HG02870 (cell line): Measurements from ENCODE around the gene SMARCA4.
A peak's percentile ranks its signal among the peaks of the same experiment; 100 is the strongest.
"Not testable (repeated sequence)": the region's sequence is repeated elsewhere in the genome, so short reads cannot be mapped to it uniquely, and the experiment has no call there.

Source experiments
- ATAC-seq: cut with Tn5 transposase; IDR thresholded peaks from one replicate; pipeline ENCODE4 v1.9.1; 2021; ENCODE audit warnings: mild to moderate bottlenecking, moderate library complexity; ENCODE audit not compliant: unreplicated experiment

Gene SMARCA4

DNA sequence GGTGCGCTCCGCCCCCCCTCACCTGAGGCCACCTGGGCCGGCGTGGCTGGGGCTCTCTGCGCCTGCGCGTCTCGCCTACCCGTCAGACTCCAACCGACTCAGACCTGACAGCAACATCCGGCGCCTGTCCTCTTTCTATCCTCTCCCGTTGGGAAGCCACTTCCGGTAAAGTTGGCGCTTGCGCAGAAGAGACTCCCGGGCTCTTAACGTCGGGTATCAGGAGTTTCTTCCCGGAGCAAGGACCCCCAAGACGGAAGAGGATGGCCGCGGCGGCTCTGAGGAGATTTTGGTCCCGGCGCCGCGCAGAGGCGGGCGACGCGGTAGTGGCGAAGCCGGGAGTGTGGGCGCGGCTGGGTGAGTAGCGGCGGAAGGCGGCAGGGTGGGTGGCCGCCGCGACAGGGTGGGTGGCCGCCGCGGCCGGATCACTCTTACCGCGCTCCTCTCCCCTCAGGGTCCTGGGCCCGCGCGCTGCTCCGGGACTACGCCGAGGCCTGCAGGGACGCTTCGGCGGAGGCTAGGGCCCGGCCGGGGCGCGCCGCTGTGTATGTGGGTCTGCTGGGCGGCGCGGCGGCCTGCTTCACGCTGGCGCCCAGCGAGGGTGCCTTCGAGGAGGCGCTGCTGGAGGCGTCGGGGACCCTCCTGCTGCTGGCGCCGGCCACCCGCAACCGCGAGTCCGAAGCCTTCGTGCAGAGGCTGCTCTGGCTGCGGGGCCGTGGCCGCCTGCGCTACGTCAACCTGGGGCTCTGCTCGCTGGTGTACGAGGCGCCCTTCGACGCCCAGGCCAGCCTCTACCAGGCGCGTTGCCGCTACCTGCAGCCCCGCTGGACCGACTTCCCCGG is 32.0 kb upstream of the SMARCA4 start, which contains the start of the genes TIMM29 and YIPF2:
Gene TIMM29 (plus strand): TSS at position 249 of the 839 bp plus-strand sequence. CDS start 12 bp downstream, at position 261.
Gene YIPF2 (minus strand): TSS at position 77 of the 839 bp plus-strand sequence. CDS start 229 bp downstream, outside the sequence.
- ATAC-seq, result peak; percentile 81

DNA sequence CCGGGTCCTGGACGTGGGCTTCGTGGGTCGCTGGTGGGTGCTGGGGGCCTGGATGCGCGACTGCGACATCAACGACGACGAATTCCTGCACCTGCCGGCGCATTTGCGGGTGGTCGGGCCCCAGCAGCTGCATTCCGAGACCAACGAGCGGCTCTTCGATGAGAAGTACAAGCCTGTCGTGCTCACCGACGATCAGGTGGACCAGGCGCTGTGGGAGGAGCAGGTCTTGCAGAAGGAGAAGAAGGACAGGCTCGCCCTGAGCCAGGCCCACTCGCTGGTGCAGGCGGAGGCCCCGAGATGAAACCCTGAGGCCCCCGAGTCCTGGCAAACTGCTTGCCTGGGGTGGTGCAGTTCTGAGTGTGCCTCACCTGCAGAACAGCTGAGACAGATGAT is 31.4 kb upstream of the SMARCA4 start:
- no peak for ATAC-seq

DNA sequence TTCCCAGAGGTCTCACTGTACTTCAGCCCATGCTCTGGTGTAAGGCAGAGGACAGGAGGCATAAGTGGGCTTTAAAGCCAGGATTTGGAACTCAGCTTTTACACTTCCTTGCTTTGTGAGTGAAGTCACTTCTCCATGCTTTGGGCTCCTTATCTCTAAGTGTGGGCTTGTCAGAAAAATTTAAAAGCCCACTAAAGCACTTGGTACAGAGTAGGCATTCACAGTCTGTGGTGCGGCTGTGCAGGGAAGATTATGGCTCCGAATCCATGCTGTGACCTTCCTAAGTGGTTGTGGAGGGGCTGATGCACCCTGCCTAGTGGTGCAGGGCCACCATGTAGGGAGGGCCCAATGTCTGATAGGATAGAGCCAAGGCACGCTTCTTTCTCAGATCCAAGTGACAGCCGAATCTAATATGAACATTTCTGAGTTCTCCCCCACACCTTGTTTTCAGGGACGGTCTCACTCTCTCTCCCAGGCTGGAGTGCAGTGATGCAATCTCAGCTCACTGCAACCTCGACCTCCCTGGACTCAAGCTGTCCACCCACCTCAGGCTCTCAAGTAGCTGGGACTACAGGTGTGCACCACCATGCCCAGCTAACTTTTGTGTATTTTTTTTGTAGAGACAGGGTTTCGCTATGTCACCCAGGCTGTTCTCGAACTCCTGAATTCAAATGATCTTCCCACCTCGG is 25.3 kb upstream of the SMARCA4 start:
- no peak for ATAC-seq

DNA sequence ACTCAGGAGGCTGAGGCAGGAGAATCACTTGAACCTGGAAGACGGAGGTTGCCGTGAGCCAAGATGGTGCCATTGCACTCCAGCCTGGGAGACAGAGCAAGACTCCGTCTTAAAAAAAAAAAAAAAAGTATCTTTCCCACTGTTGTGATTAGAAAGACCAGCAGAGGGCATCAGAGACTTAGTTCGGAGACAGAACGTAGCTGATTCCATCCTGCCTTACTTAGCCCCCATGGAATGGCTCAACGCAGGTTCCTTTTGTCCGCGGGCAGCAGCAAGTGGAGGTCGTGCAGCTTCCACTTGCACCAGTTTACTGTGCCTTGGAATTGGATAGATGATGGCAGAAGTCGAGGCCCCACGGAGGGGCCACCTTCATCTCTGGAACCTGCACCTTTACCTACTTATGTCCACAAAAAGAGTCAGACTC is 24.2 kb upstream of the SMARCA4 start:
- no peak for ATAC-seq

DNA sequence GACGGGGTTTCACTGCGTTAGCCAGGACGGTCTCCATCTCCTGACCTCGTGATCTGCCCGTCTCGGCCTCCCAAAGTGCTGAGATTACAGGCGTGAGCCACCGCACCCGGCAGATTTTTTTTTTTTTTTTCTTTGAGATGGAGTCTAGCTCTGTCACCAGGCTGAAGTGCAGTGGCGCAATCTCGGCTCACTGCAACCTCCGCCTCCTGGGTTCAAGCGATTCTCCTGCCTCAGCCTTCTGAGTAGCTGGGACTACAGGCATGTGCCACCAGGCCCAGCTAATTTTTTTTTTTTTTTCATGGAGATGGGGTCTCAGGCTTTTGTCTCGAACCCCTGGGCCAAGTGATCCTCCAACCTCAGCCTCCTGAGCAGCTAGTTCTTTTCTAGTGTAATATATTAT is 19.2 kb upstream of the SMARCA4 start:
- not testable (repeated sequence) for ATAC-seq

DNA sequence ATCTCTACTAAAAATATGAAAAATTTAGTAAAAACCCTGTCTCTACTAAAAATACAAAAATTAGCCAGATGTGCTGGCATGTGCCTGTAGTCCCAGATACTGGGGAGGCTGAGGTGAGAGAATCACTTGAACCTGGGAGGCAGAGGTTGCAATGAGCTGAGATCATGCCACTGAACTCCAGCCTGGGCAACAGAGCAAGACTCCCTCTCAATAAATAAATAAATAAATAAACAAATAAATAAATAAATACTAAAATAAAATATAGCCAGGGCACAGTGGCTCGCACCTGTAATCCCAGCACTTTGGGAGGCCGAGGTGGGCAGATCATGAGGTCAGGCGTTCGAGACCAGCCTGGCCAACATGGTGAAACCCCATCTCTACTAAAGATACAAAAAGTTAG is 17.4 kb upstream of the SMARCA4 start:
- ATAC-seq, result not testable (repeated sequence)

DNA sequence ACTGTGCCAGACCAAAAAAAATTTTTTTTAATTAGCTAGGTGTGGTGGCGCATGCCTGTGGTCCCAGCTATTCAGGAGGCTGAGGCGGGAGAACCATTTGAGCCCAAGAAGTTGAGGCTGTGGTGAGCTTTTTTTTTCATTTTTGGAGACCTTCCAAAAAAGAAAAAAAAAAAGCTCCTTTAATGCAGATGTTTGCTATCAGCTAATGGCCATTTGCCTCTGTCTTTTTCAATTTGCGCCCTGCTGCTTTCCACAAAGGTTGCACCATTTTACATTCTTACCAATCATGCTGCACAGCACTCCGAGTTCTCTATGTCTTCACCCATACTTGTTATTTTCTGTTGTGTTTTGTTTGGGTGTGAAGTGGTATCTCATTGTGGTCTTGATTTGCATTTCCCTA is 15.6 kb upstream of the SMARCA4 start:
- no peak for ATAC-seq

DNA sequence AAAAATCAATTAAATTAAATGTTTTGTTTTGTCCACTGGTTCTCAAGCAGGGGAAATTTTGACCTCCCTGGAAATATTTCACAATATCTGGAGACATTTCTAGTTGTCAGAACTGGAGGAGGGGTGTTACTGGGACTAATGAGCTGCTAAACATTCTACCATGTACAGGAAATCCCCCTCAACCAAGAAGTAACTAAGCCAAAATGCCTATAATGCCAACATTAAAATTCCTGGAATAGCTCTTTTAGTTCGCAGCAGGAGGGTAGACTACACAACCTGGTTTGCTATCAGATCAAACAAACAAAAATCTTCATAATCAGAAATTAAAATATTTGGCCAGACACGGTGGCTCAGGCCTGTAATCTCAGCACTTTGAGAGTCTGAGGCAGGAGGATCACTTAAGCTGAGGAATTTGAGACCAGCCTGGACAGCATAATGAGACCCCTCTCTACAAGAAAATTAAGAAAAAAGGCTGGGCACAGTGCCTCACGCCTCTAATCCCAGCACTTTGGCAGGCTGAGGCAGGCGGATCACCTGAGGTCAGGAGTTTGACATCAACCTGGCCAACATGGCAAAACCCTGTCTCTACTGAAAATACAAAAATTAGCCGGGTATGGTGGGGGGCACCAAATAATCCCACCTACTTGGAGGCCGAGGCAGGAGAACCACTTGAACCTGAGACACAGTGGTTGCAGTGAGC is 13.7 kb upstream of the SMARCA4 start:
- no peak for ATAC-seq

DNA sequence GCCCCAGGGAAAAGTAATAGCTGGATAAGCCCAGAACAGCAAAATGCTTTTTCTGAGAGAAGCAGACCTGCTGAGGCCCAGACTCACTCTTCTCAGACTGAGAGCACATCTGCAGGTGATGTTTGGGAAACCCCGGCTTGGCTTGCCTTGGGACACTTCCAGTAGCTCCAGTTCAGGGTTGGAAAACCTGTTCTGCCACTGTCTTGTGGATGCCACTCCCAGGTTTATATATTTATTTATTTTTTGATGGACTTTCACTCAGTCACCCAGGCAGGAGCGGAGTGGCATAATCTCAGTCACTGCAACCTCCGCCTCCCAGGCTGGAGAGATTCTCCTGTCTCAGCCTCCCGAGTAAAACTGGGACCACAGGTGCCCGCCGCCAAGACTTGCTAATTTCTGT is 8.0 kb upstream of the SMARCA4 start:
- ATAC-seq, result no peak

DNA sequence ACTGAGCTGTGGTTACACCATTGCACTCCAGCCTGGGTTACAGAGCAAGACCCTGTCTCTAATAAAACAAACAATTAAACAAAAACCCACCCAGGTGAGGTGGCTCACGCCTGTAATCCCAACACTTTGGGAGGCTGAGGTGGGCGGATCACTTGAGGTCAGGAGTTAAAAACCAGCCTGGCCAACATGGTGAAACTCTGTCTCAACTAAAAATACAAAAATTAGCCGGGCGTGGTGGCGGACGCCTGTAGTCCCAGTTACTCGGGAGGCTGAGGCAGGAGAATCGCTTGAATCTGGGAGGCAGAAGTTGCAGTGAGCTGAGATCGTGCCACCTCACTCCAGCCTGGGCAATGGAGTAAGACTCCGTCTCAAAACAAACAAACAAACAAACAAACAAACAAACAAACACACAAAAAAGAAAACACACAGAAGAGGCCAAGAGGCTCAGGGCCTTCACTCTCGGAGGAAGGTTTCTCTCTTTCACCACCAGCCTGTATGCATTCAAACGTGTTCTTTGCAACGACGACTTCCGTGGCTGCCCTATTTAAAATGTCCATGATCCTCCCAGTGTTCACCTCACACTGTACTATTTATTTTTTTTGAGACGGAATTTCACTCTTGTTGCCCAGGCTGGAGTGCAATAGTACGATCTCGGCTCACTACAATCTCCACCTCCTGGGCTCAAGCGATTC is 1.4 kb upstream of the SMARCA4 start:
- ATAC-seq, result not testable (repeated sequence)

DNA sequence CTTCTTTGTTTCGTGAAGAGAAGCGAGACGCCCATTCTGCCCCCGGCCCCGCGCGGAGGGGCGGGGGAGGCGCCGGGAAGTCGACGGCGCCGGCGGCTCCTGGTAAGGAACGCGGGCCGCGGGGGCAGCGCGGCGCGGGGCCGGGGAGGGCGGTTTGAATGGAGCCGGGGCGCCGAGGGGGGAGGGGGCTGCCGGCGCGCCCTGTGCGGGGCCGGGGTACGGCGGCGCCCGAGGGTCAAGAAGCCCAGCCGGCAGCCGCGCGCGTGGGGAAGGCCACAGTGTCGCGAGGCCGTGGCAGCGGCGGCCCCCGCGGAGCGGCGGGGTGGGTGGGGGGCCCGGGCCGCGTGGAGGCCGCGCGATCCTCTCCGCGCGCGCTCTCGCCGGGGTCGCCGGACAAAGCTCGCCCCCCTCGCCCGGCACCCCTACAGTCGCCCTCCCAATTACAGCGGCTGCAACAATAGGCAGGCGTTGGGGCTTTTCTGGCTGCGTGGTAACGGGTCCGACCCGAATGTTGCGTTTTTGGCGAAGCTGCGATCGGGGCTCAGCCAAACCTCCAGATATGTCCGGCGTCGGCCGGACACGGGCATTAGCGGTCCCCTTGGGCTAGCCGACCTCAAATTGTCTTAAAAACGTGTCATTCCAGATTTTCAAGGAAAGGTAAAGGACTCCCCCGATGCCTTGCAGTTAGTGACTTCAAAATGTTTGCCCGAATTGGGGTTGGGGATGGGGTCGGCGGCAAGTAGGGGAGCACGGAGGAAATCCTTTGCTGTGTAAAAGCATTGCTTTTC is 437 bp downstream of the SMARCA4 start:
- peak; percentile 29 for ATAC-seq

DNA sequence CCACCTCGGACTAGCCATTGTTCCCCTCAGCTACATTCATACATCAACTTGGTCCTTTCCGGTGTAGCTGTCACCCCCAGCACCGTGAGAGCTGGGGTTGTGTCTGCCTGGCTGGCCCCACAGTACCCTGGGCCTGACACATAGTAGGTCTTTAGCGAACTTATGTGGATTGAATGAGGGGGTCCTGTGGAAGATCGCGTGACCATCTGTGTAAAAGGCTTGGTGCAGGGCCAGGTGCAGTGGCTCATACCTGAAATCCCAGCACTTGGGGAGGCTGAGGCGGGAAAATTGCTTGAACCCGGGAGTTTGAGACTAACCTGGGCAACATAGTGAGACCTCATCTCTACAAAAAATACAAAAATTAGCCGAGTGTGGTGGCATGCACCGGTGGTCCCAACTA is 2.0 kb downstream of the SMARCA4 start:
- ATAC-seq, result no peak

DNA sequence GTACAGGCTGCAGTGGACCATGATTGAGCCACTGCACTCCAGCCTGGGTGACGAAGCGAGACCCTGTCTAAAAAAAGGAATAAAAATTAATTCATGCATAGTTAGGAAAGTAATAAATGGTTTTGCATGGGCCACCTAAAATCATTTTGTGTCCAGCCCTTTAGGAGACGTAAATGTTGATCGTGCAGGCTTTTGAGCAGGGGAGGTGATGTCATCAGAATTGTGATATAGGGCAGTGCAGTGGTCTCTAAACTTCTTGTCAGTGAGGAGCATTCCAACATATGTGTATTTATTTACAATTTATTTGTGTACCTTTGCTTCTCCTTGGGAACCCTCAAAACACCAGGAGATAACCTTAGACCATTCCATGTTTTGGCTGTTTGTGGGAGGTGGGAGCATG is 3.0 kb downstream of the SMARCA4 start:
- no peak for ATAC-seq

DNA sequence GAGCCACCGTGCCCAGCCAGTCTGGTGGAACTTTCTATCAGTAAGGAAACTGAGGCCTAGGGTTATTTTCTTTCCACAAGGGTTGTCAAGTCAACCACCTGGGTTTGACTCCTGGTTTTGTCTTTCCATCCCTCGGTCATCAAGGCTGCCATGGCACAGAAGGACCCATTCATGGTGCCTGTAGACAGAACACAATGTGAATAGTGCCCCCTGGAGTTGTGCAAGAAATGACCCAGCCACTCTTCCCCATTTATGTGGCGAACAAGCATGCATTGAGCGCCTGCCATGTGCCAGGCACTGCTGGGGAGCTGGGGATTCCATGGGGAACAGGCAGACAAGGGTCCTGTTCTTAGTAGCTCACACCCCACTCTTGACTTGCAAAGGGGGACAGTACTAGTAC is 4.1 kb downstream of the SMARCA4 start:
- no peak for ATAC-seq

DNA sequence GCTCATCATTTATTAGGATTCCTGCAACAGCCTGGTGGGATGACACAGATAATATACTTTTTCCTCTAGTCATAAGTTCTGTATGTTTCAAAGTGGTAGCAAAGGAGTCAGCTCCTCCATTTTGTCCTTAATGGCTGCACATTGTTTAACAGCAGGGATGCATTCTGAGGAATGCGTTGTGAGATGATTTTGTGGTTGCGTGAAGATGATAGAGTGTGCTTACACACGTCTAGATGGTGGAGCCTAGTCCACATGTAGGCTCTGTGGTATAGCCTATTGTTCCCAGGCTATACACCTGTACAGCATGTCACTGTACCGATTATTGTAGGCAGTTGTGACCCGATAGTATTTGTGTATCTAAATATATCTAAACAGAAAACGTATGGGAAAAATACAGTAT is 4.6 kb downstream of the SMARCA4 start:
- ATAC-seq, result no peak

DNA sequence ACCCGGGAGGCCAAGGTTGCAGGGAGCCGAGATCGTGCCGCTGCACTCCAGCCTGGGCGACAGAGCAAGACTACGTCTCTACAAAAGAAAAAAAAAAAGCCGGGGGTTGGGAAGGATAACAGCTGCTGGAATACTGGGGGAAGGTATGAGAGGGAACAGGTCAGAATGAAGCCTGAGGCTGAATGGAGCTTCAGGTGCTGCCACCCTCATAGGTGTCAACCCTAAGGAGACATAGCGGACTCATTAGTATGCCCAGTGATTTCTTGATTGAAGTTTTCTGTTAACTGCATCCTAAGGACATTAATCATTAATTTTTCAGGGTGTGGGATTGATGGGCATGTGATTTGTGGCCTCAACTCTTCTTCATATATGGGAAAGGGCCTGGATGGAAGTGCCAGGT is 6.0 kb downstream of the SMARCA4 start:
- ATAC-seq, result no peak

DNA sequence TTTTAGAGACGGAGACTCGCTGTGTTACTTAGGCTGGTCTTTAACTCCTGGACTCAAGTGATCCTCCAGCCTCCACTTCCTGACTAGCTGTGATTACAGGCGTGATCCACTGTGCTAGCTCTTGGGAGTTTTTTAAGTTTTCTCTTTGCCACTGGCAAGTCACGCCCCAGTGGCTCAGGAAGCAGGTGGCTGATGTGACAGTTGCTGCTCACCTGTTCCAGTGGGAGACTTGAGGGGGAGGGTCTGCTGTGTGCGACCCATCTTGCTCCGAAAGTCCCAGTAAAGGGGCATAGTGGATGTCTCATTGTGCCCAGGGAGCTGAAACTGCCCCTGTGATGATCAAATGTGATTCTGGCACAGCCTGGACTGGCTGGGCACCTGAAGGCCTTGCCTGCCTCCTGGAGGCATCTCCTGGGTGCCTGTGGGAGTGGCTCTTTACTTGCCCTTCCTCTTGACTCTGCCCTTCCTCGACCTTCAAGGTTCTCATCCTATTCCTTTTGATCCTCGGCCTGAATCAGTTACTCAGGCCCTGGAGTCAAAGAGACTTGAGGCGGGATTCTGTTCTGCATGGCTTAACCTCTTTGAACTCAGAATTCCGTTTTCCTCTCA is 7.8 kb downstream of the SMARCA4 start:
- ATAC-seq, result no peak

DNA sequence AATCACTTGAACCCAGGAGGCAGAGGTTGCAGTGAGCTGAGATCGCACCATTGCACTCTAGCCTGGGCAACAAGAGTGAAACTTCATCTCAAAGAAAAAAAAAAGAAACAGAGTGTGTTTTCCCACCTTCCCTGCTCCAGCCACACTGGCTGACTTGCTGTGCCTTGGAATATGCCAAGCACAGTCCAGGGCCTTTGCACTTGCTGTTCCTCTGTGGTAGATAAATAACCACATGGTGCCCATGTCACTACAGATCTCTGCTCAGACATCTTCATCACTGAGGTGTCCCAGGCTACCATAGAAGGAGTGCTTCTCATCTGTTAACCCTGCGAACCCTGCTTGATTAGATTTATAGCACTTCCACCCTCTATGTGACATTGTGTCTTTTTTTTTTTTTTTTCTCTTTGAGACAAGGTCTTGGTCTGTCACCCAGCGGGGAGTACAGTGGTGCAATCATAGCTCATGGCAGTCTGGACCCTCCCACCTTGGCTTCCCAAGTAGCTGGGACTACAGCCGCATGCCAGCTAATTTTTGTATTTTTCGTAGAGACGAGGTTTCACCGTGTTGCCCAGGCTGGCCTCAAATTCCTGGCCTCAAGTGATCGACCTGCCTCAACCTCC is 10.4 kb downstream of the SMARCA4 start:
- no peak for ATAC-seq
